Measurements from ENCODE around the gene BRMS1. TPM values are rescaled to one million over a fixed set of nuclear protein-coding genes. Genes with fewer than 3 reads are reported as not detected.
A peak's percentile ranks its signal among the peaks of the same experiment; 100 is the strongest.
"Not testable (repeated sequence)": the region's sequence is repeated elsewhere in the genome, so short reads cannot be mapped to it uniquely, and the experiment has no call there.

BRMS1 gene
- polyA plus RNA-seq, 3 donors from 2014 or later: 69.3 to 79.8 (median 76.3) TPM

- Mint-ChIP-seq H3K4me1 (peaks cover 22 to 39% of the 10 kb centered on the region in 2 donors), H3K27me3 (ENCODE audit: low read depth in 3 of 3) (peaks cover 0 to 24% (median 6%) of the 10 kb centered on the region in 3 donors), H3K27ac (peak overlapping the region; percentile 67 to 96 (median 83)), H3K4me3 (peak overlapping the region; percentile 23 to 71 (median 58)), H3K36me3 (no peaks in the 10 kb centered on the region), H3K9me3 (no peaks in the 10 kb centered on the region)
- DNase-seq: peak; percentile 87 to 89 (median 88)
Observed at GRCh38 chr11:66328031-66328301, 16.9 kb downstream of the BRMS1 start.

DNA sequence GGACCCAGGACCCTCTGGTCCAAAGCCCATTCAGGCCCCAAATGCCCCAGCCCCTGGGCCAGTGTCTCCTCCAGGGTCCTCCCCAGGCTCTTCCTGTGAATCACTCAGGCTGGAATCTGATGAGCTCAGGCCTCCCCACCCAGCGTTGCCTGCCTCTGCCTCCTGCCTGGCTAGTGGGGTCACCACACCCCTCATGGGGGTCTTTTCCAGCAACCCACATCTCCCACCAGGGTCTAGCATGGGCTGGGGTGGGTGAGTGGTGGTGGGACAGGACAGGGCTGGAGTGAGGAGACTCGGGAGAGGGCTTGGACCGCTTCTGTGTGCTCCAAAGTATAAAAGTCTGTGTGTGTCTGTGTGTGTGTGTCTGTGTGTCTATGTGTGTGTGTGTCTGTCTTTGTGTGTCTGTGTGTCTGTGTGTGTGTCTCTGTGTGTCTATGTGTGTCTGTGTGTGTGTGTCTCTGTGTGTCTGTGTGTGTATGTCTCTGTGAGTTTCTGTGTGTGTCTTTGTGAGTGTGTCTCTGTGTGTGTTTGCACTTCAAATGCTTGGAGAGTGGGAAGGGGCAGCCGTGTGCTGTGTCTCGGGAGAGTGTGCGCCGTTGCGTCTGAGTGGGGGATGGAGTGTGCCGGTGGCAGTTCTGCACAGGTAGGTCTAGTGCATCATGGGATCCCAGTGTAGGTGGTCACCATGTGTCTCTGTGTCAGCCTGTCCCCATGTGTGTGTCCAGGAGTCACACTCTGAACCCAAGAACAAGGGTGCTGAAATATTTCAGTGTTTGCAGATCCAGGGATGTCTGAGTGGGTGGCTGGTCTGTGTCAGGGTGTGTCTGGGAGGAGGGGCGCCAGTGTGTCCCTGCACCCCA is 17.5 kb downstream of the BRMS1 start:
- H3K27ac Mint-ChIP-seq: peak overlapping the region; percentile 67 to 96 (median 83)
- peaks cover 22 to 39% of the 10 kb centered on the region in 2 donors for H3K4me1 Mint-ChIP-seq
- H3K9me3 Mint-ChIP-seq: no peaks in the 10 kb centered on the region
- peak overlapping the region; percentile 18 to 62 (median 58) for H3K4me3 Mint-ChIP-seq
- no peak for DNase-seq
- peaks cover 0 to 21% (median 6%) of the 10 kb centered on the region in 3 donors for H3K27me3 Mint-ChIP-seq (ENCODE audit: low read depth in 3 of 3)
- no peaks in the 10 kb centered on the region for H3K36me3 Mint-ChIP-seq

- no peaks in the 10 kb centered on the region for H3K36me3 Mint-ChIP-seq
Observed at GRCh38 chr11:66326261-66327111, 18.4 kb downstream of the BRMS1 start.

GRCh38 chr11:66325263-66325671 is 19.6 kb downstream of the BRMS1 start:
- peaks cover 0 to 2% (median under 1%) of the 10 kb centered on the region in 6 donors for H3K9me3 Mint-ChIP-seq
- peaks cover 22 to 36% of the 10 kb centered on the region in 2 donors for H3K4me1 Mint-ChIP-seq
- H3K36me3 Mint-ChIP-seq: no peaks in the 10 kb centered on the region
- H3K27ac Mint-ChIP-seq: peak overlapping the region in 2 of 6 donors; percentile 62 to 69
- no peak for DNase-seq
- peaks cover 0 to 18% (median 6%) of the 10 kb centered on the region in 3 donors for H3K27me3 Mint-ChIP-seq (ENCODE audit: low read depth in 3 of 3)
- H3K4me3 Mint-ChIP-seq: no peak overlapping the region

More at GRCh38 chr11:66326261-66327111, 18.4 kb downstream of the BRMS1 start:
- no peak for DNase-seq
- Mint-ChIP-seq H3K27me3 (ENCODE audit: low read depth in 3 of 3) (peaks cover 0 to 18% (median 6%) of the 10 kb centered on the region in 3 donors), H3K9me3 (no peaks in the 10 kb centered on the region), H3K4me1 (peaks cover 22 to 39% of the 10 kb centered on the region in 2 donors), H3K27ac (peak overlapping the region in 3 of 6 donors; percentile 5 to 69 (median 34)), H3K4me3 (no peak overlapping the region)

DNA sequence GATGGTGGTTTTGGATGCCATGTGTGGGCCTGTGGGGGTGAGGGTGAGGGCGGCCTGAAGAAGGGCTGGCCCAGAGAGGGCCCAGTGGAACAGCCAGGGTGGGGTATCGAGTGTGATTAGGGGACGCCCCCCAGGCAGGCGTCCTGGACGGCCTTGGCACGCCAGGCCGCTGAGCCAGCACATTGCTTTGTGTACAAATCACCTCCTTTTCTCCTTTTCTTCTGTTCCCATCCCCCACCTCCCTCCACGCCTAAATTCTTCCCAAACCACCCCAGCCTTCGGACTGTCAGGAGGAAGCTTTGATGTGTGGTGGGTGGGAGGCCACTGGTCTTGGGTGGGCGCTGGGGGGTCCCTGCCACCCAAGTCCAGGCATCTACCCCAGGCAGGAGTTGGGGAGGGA is 20.2 kb downstream of the BRMS1 start:
- H3K27me3 Mint-ChIP-seq (ENCODE audit: low read depth in 3 of 3): peaks cover 0 to 17% (median 6%) of the 10 kb centered on the region in 3 donors
- DNase-seq: no peak
- H3K9me3 Mint-ChIP-seq: peaks cover 0 to 5% (median 2%) of the 10 kb centered on the region in 6 donors
- H3K36me3 Mint-ChIP-seq: no peaks in the 10 kb centered on the region
- peak overlapping the region in 3 of 6 donors; percentile 12 to 21 (median 19) for H3K27ac Mint-ChIP-seq
- H3K4me1 Mint-ChIP-seq: peaks cover 22 to 34% of the 10 kb centered on the region in 2 donors
- no peak overlapping the region for H3K4me3 Mint-ChIP-seq

- Mint-ChIP-seq H3K4me1 (peaks cover 17 to 29% of the 10 kb centered on the region in 2 donors), H3K9me3 (peaks cover 0 to 5% (median 2%) of the 10 kb centered on the region in 6 donors), H3K4me3 (no peak overlapping the region), H3K36me3 (no peaks in the 10 kb centered on the region), H3K27me3 (ENCODE audit: low read depth in 3 of 3) (peaks cover 1 to 18% (median 12%) of the 10 kb centered on the region in 3 donors), H3K27ac (no peak overlapping the region)
- no peak for DNase-seq
Observed at GRCh38 chr11:66323684-66324083, 21.2 kb downstream of the BRMS1 start.

DNA sequence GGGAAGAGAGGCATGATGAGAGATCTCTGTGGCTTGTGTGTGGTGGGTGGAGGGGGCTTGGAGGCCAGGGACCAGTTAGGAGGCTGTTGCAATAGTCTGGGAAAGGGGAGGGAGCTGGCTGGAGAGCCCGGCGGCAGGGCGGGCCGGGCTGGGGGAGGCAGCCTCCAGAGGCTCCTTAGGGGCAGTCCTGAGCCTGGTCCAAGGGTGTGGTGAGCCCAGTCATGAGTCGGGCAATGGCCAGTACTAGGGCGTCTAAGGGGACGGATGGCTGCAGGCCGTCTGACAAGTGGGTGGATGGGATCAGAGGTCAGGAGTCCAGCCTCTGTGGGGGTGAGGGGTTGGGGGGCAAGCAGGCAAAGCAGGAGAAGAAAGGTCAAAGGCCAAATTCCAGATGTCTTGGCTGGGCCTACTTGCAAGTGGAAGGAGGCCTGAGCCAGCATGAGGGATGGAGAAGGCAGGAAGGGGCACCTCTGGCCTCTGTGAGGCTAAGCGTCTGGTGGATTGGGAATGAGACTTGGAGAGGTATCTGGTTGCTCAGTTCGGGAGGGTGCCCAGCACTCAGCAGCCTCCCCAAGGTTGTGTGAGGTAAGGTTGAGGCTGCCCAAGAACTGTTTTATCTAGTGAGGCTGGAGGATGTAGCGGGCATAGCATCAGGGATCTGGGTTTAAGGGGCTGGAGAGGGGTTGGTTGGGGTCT is 22.0 kb downstream of the BRMS1 start:
- Mint-ChIP-seq H3K9me3 (peaks cover 0 to 5% (median 2%) of the 10 kb centered on the region in 6 donors), H3K4me1 (peaks cover 9 to 29% of the 10 kb centered on the region in 2 donors), H3K36me3 (no peaks in the 10 kb centered on the region), H3K4me3 (no peak overlapping the region), H3K27me3 (ENCODE audit: low read depth in 3 of 3) (peaks cover 5 to 10% (median 10%) of the 10 kb centered on the region in 3 donors), H3K27ac (peak overlapping the region in 1 of 6 donors; percentile 30)
- DNase-seq: no peak

- Mint-ChIP-seq H3K27ac (peak overlapping the region in 1 of 6 donors; percentile 30), H3K4me1 (peaks cover 5 to 27% of the 10 kb centered on the region in 2 donors), H3K36me3 (no peaks in the 10 kb centered on the region), H3K27me3 (ENCODE audit: low read depth in 3 of 3) (peaks cover 8 to 9% (median 9%) of the 10 kb centered on the region in 3 donors), H3K4me3 (no peak overlapping the region), H3K9me3 (peaks cover 0 to 5% (median 2%) of the 10 kb centered on the region in 6 donors)
- DNase-seq: no peak
Observed at GRCh38 chr11:66321606-66322005, 23.3 kb downstream of the BRMS1 start.

DNA sequence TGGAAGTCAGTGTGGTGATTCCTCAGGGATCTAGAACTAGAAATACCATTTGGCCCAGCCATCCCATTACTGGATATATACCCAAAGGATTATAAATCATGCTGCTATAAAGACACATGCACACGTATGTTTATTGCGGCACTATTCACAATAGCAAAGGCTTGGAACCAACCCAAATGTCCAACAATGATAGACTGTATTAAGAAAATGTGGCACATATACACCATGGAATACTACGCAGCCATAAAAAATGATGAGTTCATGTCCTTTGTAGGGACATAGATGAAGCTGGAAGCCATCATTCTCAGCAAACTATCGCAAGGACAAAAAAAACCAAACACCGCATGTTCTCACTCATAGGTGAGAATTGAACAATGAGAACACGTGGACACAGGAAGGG is 24.2 kb downstream of the BRMS1 start:
- not testable (repeated sequence) for H3K36me3 Mint-ChIP-seq

DNA sequence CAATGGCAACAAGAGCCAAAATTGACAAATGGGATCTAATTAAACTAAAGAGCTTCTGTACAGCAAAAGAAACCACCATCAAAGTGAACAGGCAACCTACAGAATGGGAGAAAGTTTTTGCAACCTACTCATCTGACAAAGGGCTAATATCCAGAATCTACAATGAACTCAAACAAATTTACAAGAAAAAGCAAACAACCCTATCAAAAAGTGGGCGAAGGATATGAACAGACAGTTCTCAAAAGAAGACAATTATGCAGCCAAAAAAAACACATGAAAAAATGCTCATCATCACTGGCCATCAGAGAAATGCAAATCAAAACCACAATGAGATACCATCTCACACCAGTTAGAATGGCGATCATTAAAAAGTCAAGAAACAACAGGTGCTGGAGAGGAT is 24.6 kb downstream of the BRMS1 start:
- H3K4me1 Mint-ChIP-seq: peaks cover 5 to 22% of the 10 kb centered on the region in 2 donors
- H3K9me3 Mint-ChIP-seq, H3K36me3 Mint-ChIP-seq, DNase-seq: not testable (repeated sequence)
- peak overlapping the region in 1 of 5 donors; percentile 2 for H3K4me3 Mint-ChIP-seq
- peaks cover 10 to 14% (median 12%) of the 10 kb centered on the region in 3 donors for H3K27me3 Mint-ChIP-seq (ENCODE audit: low read depth in 3 of 3)
- peak overlapping the region in 3 of 6 donors; percentile 32 to 53 (median 42) for H3K27ac Mint-ChIP-seq

More for the DNA sequence above, 24.2 kb downstream of the BRMS1 start:
- DNase-seq, H3K27ac Mint-ChIP-seq, H3K4me3 Mint-ChIP-seq, H3K9me3 Mint-ChIP-seq: not testable (repeated sequence)
- Mint-ChIP-seq H3K27me3 (ENCODE audit: low read depth in 3 of 3) (peaks cover 8 to 12% (median 11%) of the 10 kb centered on the region in 3 donors), H3K4me1 (peaks cover 5 to 21% of the 10 kb centered on the region in 2 donors)

GRCh38 chr11:66318600-66318970 is 26.3 kb downstream of the BRMS1 start:
- peak overlapping the region in 1 of 5 donors; percentile 46 for H3K4me3 Mint-ChIP-seq
- peaks cover 0 to 5% (median 2%) of the 10 kb centered on the region in 6 donors for H3K9me3 Mint-ChIP-seq
- H3K27me3 Mint-ChIP-seq (ENCODE audit: low read depth in 3 of 3): peaks cover 7 to 20% (median 12%) of the 10 kb centered on the region in 3 donors
- no peaks in the 10 kb centered on the region for H3K36me3 Mint-ChIP-seq
- H3K27ac Mint-ChIP-seq: peak overlapping the region in 5 of 6 donors; percentile 7 to 84 (median 56)
- DNase-seq: no peak
- H3K4me1 Mint-ChIP-seq: peaks cover 5 to 27% of the 10 kb centered on the region in 2 donors

- DNase-seq: peak; percentile 57 to 65 (median 60)
- Mint-ChIP-seq H3K27ac (peak overlapping the region in 5 of 6 donors; percentile 56 to 91 (median 62)), H3K4me3 (peak overlapping the region in 2 of 5 donors; percentile 29 to 58)
Observed at GRCh38 chr11:66317723-66318599, 26.9 kb downstream of the BRMS1 start.

More at GRCh38 chr11:66317723-66318599, 26.9 kb downstream of the BRMS1 start:
- peaks cover 7 to 20% (median 12%) of the 10 kb centered on the region in 3 donors for H3K27me3 Mint-ChIP-seq (ENCODE audit: low read depth in 3 of 3)
- H3K36me3 Mint-ChIP-seq: no peaks in the 10 kb centered on the region
- H3K9me3 Mint-ChIP-seq: peaks cover 0 to 5% (median 2%) of the 10 kb centered on the region in 6 donors
- H3K4me1 Mint-ChIP-seq: peaks cover 5 to 27% of the 10 kb centered on the region in 2 donors

Measured in immature natural killer cell (primary cell).